ENCODE results near the gene SLCO3A1.
"Not testable (repeated sequence)": the region's sequence is repeated elsewhere in the genome, so short reads cannot be mapped to it uniquely, and the experiment has no call there.

The SLCO3A1 gene

GRCh38 chr15:92044203-92044909 lies 190.8 kb downstream of the SLCO3A1 start:
- no peak for DNase-seq

DNA sequence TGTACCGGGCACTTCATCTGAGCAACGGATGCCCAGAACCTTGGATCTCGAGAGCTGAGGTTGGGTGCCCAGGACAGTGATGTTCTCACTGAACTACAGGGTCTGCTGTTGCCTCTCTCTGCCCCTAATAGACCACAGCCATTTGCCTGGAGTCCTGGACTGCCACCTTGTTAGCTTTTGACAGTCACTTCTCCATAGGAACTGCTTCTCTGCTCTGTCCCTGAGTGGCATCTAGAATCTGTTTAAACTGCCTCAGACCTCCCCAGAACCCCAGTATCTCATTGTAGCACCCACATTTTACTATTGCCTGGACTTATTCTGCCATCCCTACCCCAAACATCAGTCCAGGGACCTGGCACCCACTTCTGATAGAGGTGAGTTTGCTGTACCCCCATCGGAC lies 194.4 kb downstream of the SLCO3A1 start:
- DNase-seq = no peak

GRCh38 chr15:92048739-92049138 lies 195.2 kb downstream of the SLCO3A1 start:
- no peak for DNase-seq

- DNase-seq = no peak
Observed at GRCh38 chr15:92049290-92049989, 195.9 kb downstream of the SLCO3A1 start.

- DNase-seq = no peak
Observed at GRCh38 chr15:92050220-92050898, 196.9 kb downstream of the SLCO3A1 start.

DNA sequence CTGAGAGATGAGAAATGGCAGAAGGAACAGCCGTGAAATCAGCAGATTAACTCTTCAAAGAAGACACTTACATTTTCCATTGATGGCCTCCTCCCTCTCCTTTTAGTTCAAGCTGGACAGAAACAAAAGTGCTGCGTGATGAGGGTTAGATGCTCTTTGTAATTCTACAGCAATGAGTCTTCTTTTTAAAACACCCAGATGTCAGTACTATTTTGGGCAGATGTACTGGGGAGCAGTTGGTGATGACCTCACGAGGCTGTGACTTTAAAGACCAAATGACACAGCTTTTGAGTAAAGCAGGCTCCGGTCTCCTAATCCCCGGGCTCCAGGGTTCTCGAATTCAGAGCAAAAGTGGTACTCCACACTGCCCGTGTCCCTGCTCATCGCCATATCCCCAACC lies 198.2 kb downstream of the SLCO3A1 start:
- no peak for DNase-seq

DNA sequence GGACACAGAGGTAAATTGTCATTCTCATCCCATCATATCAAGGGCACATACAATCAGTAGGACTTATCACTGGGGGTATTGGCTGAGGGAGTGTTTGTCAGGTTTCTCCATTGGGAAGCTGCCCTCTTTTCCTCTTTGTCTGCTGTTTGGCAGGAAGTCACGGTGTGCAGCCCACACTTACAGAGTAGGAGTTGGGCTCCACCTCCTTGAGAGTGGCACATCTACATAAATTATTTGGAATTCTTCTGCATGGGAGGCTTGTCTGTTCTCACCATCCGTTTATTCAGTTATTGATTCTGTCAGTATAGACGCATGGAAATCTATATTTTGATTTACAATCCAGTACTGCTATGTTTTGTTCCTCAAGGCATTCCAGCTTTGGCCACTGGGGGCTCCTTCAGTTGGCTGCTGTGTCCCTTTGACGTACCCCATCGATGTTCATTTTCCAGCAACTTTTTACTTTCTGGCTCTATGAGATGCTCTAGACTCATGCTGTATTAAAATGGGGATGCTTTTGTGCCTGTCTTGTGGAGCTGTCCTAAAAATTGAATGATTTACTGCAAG lies 200.3 kb downstream of the SLCO3A1 start:
- no peak for DNase-seq

DNA sequence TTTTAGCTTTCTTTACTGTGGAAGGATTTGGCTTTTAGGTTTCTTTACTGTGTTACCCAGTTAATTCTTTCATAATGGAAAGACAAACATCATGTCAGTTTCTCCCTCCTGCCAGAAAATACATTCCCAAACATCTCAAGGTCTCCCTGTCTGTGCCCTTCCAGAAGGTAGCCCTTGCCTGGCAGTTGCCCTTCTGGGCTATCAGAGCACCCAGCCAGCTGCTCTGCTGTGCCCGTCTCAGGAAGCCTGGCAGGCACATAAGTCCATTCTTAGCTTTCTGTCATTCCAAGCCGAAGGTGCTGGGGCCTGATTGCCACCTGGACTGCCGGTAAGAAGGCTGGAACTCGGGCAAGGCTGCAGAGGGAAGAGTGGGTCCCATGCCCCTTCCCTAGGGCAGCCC lies 203.4 kb downstream of the SLCO3A1 start:
- DNase-seq = no peak

GRCh38 chr15:92059036-92059970 lies 205.8 kb downstream of the SLCO3A1 start:
- DNase-seq = no peak

DNA sequence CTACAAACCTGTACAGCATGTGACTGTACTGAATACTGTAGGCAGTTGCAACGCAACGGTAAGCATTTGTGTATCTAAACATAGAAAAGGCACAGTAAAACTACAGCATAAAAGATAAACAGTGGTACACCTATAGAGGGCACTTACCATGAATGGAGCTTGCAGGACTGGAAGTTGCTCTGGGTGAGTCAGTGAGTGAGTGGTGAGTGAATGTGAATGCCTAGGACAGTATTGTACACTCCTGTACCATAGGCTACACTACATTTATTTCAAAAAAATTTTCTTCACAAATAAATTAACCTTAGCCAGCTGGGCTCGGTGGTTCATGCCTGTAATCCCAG lies 206.4 kb downstream of the SLCO3A1 start:
- DNase-seq = not testable (repeated sequence)

DNA sequence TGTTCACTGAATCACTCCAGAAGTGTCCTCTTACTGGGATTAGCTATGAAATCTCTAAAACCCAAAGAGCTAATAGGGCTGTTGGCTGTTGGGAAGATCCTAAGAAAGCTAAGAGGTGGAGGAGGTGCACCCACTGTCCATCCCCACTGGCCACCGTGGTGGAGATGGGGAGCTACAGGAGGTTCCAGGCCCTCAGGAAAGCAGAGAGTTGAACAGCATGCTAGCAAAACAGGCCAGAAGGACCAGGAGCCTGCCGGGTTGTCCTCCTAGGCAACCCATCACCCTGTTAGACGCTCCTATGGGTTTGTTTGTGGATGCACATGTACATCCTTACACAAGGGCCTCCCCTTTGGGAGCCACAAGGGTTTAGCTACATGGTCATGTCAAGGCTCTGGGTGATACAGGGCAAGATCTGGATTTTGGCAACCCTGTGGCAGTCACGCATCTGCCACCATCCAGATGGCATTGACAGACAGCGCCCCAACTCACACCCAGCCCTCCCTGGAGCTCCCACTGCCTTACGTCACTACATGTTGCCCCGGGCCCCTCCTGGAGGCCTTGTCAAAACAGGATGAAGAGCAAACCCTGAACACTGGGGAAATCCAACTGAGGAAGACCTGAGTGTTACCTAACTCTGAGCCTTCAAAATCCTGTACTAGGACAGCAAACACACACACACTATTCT lies 208.1 kb downstream of the SLCO3A1 start:
- no peak for DNase-seq

GRCh38 chr15:92062505-92062904 lies 209.0 kb downstream of the SLCO3A1 start:
- no peak for DNase-seq

- DNase-seq = peak; percentile 23
Observed at GRCh38 chr15:92068121-92068520, 214.6 kb downstream of the SLCO3A1 start.

DNA sequence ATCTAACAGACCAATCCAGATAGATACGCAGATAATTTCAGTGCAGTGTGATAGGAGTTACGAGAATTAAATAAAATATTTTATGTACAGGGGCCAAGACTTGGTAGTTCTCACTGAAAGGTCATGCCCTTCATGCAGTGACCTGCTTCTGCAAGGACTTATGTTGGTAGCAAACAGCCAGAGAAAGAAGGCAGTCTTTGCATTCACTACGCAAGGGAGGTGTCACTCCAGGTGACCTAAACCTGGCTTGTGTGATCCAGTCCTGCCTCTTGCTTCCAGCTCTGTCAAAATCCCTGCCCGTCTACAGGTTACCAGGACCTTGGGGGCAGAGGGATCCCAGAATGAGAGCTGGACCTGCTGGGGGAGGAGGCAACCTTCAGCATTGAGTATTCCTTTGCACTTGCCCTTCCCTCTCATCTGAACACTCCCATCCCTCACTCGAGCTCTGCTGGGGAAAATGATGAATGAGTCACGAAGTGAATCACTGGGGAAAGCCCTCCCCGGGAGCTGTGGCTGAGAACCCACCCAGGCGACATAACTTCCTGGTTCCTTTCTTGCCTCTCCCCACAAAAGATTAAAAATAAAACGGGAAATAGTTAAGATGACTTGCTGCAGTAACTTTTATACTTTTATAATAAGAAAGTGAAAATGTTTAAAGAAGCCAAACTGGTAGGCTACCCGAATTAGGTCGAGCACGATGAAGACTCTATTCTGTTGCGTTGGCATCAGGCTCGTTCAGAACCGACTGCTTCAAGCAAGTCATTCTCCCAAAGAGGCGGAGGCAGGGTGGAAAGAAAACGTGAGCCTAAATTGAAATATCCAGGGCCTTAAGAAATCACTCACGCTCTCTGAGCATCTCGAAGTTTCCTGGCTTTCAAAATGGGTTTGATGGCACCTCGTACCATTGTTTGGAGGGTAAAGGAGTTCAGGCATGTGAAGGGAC lies 216.1 kb downstream of the SLCO3A1 start:
- peak; percentile 82 for DNase-seq

GRCh38 chr15:92070251-92070650 lies 216.7 kb downstream of the SLCO3A1 start:
- not testable (repeated sequence) for DNase-seq

DNA sequence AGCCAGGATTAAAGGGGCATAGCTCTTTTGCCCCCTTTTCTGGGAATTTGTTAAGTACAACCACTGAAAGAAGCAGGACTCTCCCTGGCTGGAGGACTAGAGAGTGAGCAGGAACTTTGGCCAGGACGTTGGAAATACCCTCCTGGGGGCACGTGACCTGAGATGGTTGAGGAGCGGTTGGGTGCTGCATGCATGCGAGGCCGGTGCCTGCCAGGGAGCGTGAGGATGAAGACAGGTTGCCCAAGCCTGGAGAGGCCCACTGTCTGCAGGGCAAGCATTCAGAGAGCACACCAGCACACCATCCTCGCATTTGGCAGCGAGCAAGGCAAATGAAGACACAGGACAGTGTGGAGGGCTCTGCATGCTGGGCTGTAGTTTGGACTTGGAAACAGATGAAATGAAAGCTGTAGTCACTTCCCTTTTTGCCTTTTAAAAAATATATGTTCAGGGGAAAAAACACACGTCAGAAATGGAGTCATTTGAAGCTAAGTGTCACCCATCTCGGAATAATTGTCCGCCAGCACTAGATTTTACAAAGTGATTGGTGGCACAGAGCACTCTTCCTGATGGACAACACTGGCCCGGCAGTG lies 217.6 kb downstream of the SLCO3A1 start:
- DNase-seq = no peak

- DNase-seq = no peak
Observed at GRCh38 chr15:92073044-92073785, 219.7 kb downstream of the SLCO3A1 start.

GRCh38 chr15:92074101-92074500 lies 220.6 kb downstream of the SLCO3A1 start:
- DNase-seq = no peak

- DNase-seq = peak; percentile 55
Observed at GRCh38 chr15:92074646-92075045, 221.1 kb downstream of the SLCO3A1 start.

Measured in fibroblast of skin of abdomen (primary cell).